Heart left ventricle (tissue), 16 donors: ENCODE results near the gene SKI. TPM values are rescaled to one million over a fixed set of nuclear protein-coding genes. Genes with fewer than 3 reads are reported as not detected.

Source experiments
- ATAC-seq, 4 donors: fragments of 200-7000 bp; cut with Tn5 transposase; one replicate each; pipeline ENCODE4 v1.9.1; 2020 to 2022; ENCODE audit warnings: moderate library complexity in 4 of 4, mild to moderate bottlenecking in 3 of 4, moderate number of reproducible peaks in 1 of 4
- DNase-seq, 5 donors: peaks; one replicate each; pipeline ENCODE4 v3.0.0-alpha.2; 2020
- H3K27ac ChIP-seq, 12 donors: fragments of 200-600 bp; sonication (generic) in 4 of 12; one replicate each; pipeline versions ENCODE4 v1.5.0 to v1.8.0; 2016 to 2022; ENCODE audit warnings: mild to moderate bottlenecking in 2 of 12
- H3K27me3 ChIP-seq, 9 donors: fragments of 200-600 bp; sonication (generic) in 2 of 9; one replicate each; pipeline versions ENCODE4 v1.5.1 to v1.8.0; 2016 to 2022; ENCODE audit warnings: mild to moderate bottlenecking in 3 of 9
- H3K36me3 ChIP-seq, 9 donors: fragments of 200-600 bp; sonication (generic) in 2 of 9; one replicate each; pipeline versions ENCODE4 v1.5.0 to v1.8.0; 2018 to 2022; ENCODE audit warnings: mild to moderate bottlenecking in 2 of 9
- H3K4me1 ChIP-seq, 12 donors: fragments of 200-600 bp; sonication (generic) in 4 of 12; one replicate each; pipeline versions ENCODE4 v1.5.0 to v1.8.0; 2016 to 2022; ENCODE audit warnings: mild to moderate bottlenecking in 3 of 12
- H3K4me3 ChIP-seq, 12 donors: fragments of 200-600 bp; sonication (generic) in 4 of 12; one replicate each; pipeline versions ENCODE4 v1.5.0 to v1.8.0; 2017 to 2022; ENCODE audit warnings: mild to moderate bottlenecking in 9 of 12, moderate library complexity in 4 of 12
- H3K9me3 ChIP-seq, 12 donors: fragments of 200-600 bp; sonication (generic) in 4 of 12; one replicate each; pipeline versions ENCODE4 v1.5.0 to v1.8.0; 2016 to 2022; ENCODE audit warnings: mild to moderate bottlenecking in 1 of 12
- CTCF ChIP-seq, 12 donors: fragments of 200-600 bp; sonication (generic) in 4 of 12; IDR thresholded peaks; one replicate each; pipeline versions ENCODE4 v1.5.0 to v1.8.0; 2018 to 2022; ENCODE audit warnings: antibody characterized with exemption in 12 of 12, mild to moderate bottlenecking in 5 of 12
- POLR2A ChIP-seq, 2 donors: fragments of 450-650 bp; IDR thresholded peaks; one replicate each; pipeline ENCODE4 v1.6.1; 2017; ENCODE audit warnings: antibody characterized with exemption in 2 of 2, mild to moderate bottlenecking in 2 of 2, moderate library complexity in 2 of 2
- WGBS, 4 donors: extraction: QIAGEN DNeasy Blood & Tissue Kit in 2 of 4; methylation state at CpG; one replicate each; pipeline versions ENCODE4 v1.1.5 to v1.1.7; 2013 to 2018; 5-methylcytosine and 5-hydroxymethylcytosine counted together
- intact Hi-C, 10 donors: fragments of 100-400 bp; cut with DNase I; formaldehyde crosslinking; loops; one replicate each; pipeline versions ENCODE4 v1.11.1 to v1.14.2; 2022
- polyA plus RNA-seq, 2 donors: library from polyadenylated mRNA; stranded (reverse); fragments of 200-250 nt; gene quantifications; one replicate each; pipeline ENCODE4 v1.2.3, GENCODE V29; 2013
- total RNA-seq, 9 donors: library from RNA; depleted of rRNA in 2 of 9; stranded (reverse); fragments of >200 nt in 2 of 9; fragmentation: NEBNext Ultra II Directional in 3 of 9; extraction: Animal tissue kit (Norgen Biotek cat#: 25700) in 3 of 9; gene quantifications; one replicate each; pipeline versions ENCODE4 v1.1.0 to v1.2.4, GENCODE V29; 2016 to 2023
- donor health status: ischemic (EF 13 %, LVEDD 7.1; RV severe dilation, severe dysfunction).
- donor health status: healthy with polysubstance abuse.
- donor health status: DM: no; HTN: yes; CAD: no.
- donor health status: DM: no; HTN: no; CAD: no.
- donor health status: ischemic (EF 25% LVEDD 6.9; RV normal size, moderate dysfunction).
- donor health status: ischemic (EF 25% LVEDD 5.7; RV mildly dilated, moderate dysfunction).
- donor health status: healthy.
- donor health status: DM: yes; HTN: yes; CAD: no.
- donor health status: ischemic (EF 35%, LVEDD 5.7; RV mildly dilated, moderate dysfunction).
- donor health status: nonischemic (EF 11% LVEDD 7.7; RV severe dilation, severe dysfunction).
- donor health status: DM: yes; HTN: yes; CAD: no.
- donor health status: PGD.
- donor health status: ischemic (EF 29% LVEDD 5.4; RV normal size, mild dysfunction).
- donor health status: nonischemic (EF 23%, LVEDD 6.1; RV moderate dilation, normal function).

Gene SKI
- total and polyA plus RNA-seq, 11 donors: 16.9 to 52.7 (median 38.9) TPM

- H3K36me3 ChIP-seq: no peaks in the 10 kb centered on the region
- peaks cover 0 to 84% (median 44%) of the 10 kb centered on the region in 12 donors for H3K4me1 ChIP-seq
- H3K4me3 ChIP-seq: peak overlapping the region in 3 of 12 donors; percentile 1 to 16 (median 12)
- ATAC-seq: no peak
- DNase-seq: no peak
- WGBS, 4 donors: 69 to 76% (median 73%) methylated on average over 39 to 41 of the region's 41 CpGs
- intact Hi-C loops: loop anchor here in 9 of 10 donors (5.0 to 10.0 kb wide), 5 partner anchors 64 to 124 kb away; partner anchors contain the start of gene FAAP20 (in 3 of the 9)
- H3K27me3 ChIP-seq: peaks cover 0 to 8% (median 0%) of the 10 kb centered on the region in 9 donors
- H3K27ac ChIP-seq: peak overlapping the region in 7 of 12 donors; percentile 30 to 95 (median 60)
- H3K9me3 ChIP-seq: no peaks in the 10 kb centered on the region
- TF ChIP-seq CTCF (IDR thresholded peaks at IDR 0.05) (no peak), POLR2A (IDR thresholded peaks at IDR 0.05) (no peak)
These were observed 90.5 kb downstream of the SKI start for GRCh38 chr1:2318314-2319278.

- ATAC-seq (no peak), DNase-seq (no peak)
- Histone ChIP-seq H3K4me3 (peak overlapping the region in 2 of 12 donors; percentile 12 to 16), H3K36me3 (no peaks in the 10 kb centered on the region), H3K27ac (peak overlapping the region in 7 of 12 donors; percentile 18 to 75 (median 54)), H3K4me1 (peaks cover 0 to 77% (median 37%) of the 10 kb centered on the region in 12 donors), H3K27me3 (peaks cover 0 to 8% (median 0%) of the 10 kb centered on the region in 9 donors), H3K9me3 (no peaks in the 10 kb centered on the region)
- TF ChIP-seq POLR2A (IDR thresholded peaks at IDR 0.05) (no peak), CTCF (IDR thresholded peaks at IDR 0.05) (no peak)
- intact Hi-C loops: loop anchor here in 9 of 10 donors (5.0 to 10.0 kb wide), 5 partner anchors 63 to 124 kb away; partner anchors contain the start of gene FAAP20 (in 3 of the 9)
- 68 to 83% (median 70%) methylated on average over 13 to 21 of the region's 21 CpGs for WGBS, 4 donors
These were observed 91.2 kb downstream of the SKI start for GRCh38 chr1:2319291-2319690.

GRCh38 chr1:2320006-2320405, 91.9 kb downstream of the SKI start:
- Histone ChIP-seq H3K27ac (peak overlapping the region in 3 of 12 donors; percentile 60 to 78 (median 65)), H3K4me1 (peaks cover 0 to 73% (median 35%) of the 10 kb centered on the region in 12 donors)
- peak in 1 of 5 donors; percentile 67 for DNase-seq

More at GRCh38 chr1:2320006-2320405, 91.9 kb downstream of the SKI start:
- 78 to 89% (median 84%) methylated on average over 14 to 15 of the region's 15 CpGs for WGBS, 4 donors
- Histone ChIP-seq H3K27me3 (peaks cover 0 to 8% (median 0%) of the 10 kb centered on the region in 9 donors), H3K4me3 (no peak overlapping the region), H3K9me3 (no peaks in the 10 kb centered on the region), H3K36me3 (no peaks in the 10 kb centered on the region)
- intact Hi-C loops: loop anchor here in 3 of 10 donors (5.0 kb wide), 2 partner anchors 57 to 62 kb away; no protein-coding TSS in a partner anchor
- peak in 2 of 4 donors; percentile 2 to 3 for ATAC-seq
- TF ChIP-seq POLR2A (IDR thresholded peaks at IDR 0.05) (no peak), CTCF (IDR thresholded peaks at IDR 0.05) (no peak)
